H1 (cell line): Measurements from ENCODE around the gene TAPBPL. TPM values are rescaled to one million over a fixed set of nuclear protein-coding genes. Genes with fewer than 3 reads are reported as not detected.

ENCODE experiments used
- CTCF ChIA-PET: fragments of 300-600 bp; sonication (Branson Sonifier 250); formaldehyde crosslinking; loops from one replicate; lab custom pipeline; 2021; ENCODE audit not compliant: partially characterized antibody; lab: Charles Lee
- POLR2A ChIA-PET: fragments of 300-600 bp; sonication (Branson Sonifier 250); formaldehyde crosslinking; loops from one replicate; lab custom pipeline; 2021; ENCODE audit warnings: inconsistent platforms; ENCODE audit not compliant: partially characterized antibody; lab: Charles Lee
- DNase-seq, 2 experiments: peaks; one replicate each; pipeline versions ENCODE4 v3.0.0 to v3.0.0-alpha.2; 2010 to 2022; ENCODE audit warnings: low spot score in 2 of 2, low read depth in 1 of 2, mixed read lengths in 1 of 2
- FAIRE-seq: peaks from 2 replicates; lab custom pipeline; 2011; peaks lifted over from hg19 to GRCh38; lab: Jason Lieb, UNC
- H2AFZ ChIP-seq: 2 replicates; pipeline ENCODE4 v1.8.1; 2012; ENCODE audit warnings: low read length, inconsistent platforms
- H2AK5ac ChIP-seq: 2 replicates; pipeline ENCODE4 v1.6.1; 2013; ENCODE audit warnings: low read depth, low read length
- H2BK120ac ChIP-seq: replicated peaks from 2 replicates; pipeline ENCODE3; 2013; ENCODE audit warnings: low read depth, low read length, inconsistent platforms
- H2BK12ac ChIP-seq: 2 replicates; pipeline ENCODE4 v1.6.1; 2013; ENCODE audit warnings: low read depth, low read length
- H2BK15ac ChIP-seq: 2 replicates; pipeline ENCODE4 v1.6.1; 2013; ENCODE audit warnings: low read length
- H2BK20ac ChIP-seq: 2 replicates; pipeline ENCODE4 v1.6.1; 2013; ENCODE audit warnings: low read length
- H2BK5ac ChIP-seq: 2 replicates; pipeline ENCODE4 v1.6.1; 2013; ENCODE audit warnings: low read depth, low read length
- H3K14ac ChIP-seq: 2 replicates; pipeline ENCODE4 v1.6.1; 2013; ENCODE audit warnings: inconsistent platforms; ENCODE audit not compliant: insufficient read length
- H3K18ac ChIP-seq: 2 replicates; pipeline ENCODE4 v1.6.1; 2013; ENCODE audit warnings: low read length; ENCODE audit errors: extremely low read depth
- H3K23ac ChIP-seq: 2 replicates; pipeline ENCODE4 v1.6.1; 2013; ENCODE audit warnings: inconsistent platforms; ENCODE audit not compliant: insufficient read length
- H3K23me2 ChIP-seq: 2 replicates; pipeline ENCODE4 v1.6.1; 2013; ENCODE audit warnings: low read depth, low read length
- H3K27ac ChIP-seq: 2 replicates; pipeline ENCODE4 v1.6.1; 2011; ENCODE audit warnings: low read depth, low read length, inconsistent platforms
- H3K27me3 ChIP-seq, 4 experiments: replicated peaks in 1 of 4; 1 replicate in 1 of 4; 2 replicates in 3 of 4; pipeline versions ENCODE4 v1.6.1 to v1.8.1; 2011 to 2013; ENCODE audit warnings: low read length in 3 of 4, mild to moderate bottlenecking in 3 of 4, inconsistent platforms in 2 of 4, mixed read lengths in 2 of 4, moderate library complexity in 1 of 4; ENCODE audit not compliant: control insufficient read depth in 3 of 4, insufficient read depth in 3 of 4; ENCODE audit errors: extremely low read depth in 1 of 4
- H3K36me3 ChIP-seq, 4 experiments: 2 replicates each; pipeline versions ENCODE4 v1.6.1 to v1.8.1; 2011 to 2013; ENCODE audit warnings: mild to moderate bottlenecking in 4 of 4, low read length in 3 of 4, moderate library complexity in 2 of 4, control low read depth in 1 of 4, inconsistent platforms in 1 of 4; ENCODE audit not compliant: insufficient read depth in 4 of 4, control insufficient read depth in 2 of 4
- H3K4ac ChIP-seq: replicated peaks from 2 replicates; pipeline ENCODE3; 2013; ENCODE audit warnings: low read length, low read depth, mixed read lengths, inconsistent platforms; ENCODE audit not compliant: insufficient read length
- H3K4me1 ChIP-seq, 4 experiments: replicated peaks in 1 of 4; 1 replicate in 1 of 4; 2 replicates in 3 of 4; pipeline versions ENCODE4 v1.6.1 to v1.8.1; 2011 to 2013; ENCODE audit warnings: low read length in 3 of 4, inconsistent platforms in 2 of 4, mixed read lengths in 1 of 4; ENCODE audit not compliant: insufficient read depth in 4 of 4, control insufficient read depth in 3 of 4
- H3K4me2 ChIP-seq, 2 experiments: 2 replicates each; pipeline versions ENCODE4 v1.6.1 to v1.8.1; 2011 to 2013; ENCODE audit warnings: low read depth in 2 of 2, low read length in 2 of 2, control low read depth in 1 of 2, inconsistent platforms in 1 of 2, mild to moderate bottlenecking in 1 of 2; ENCODE audit not compliant: insufficient read depth in 1 of 2
- H3K4me3 ChIP-seq, 4 experiments: fragments of 200-600, 300-600 bp in 1 of 4; sonication (generic), shearing (Covaris generic), sonication (Bioruptor Twin) in 1 of 4; 2 replicates each; pipeline versions ENCODE4 v1.5.1 to v1.8.1; 2011 to 2016; ENCODE audit warnings: low read length in 4 of 4, low read depth in 3 of 4, control low read depth in 2 of 4, inconsistent platforms in 2 of 4, mild to moderate bottlenecking in 2 of 4, mixed read lengths in 1 of 4, moderate library complexity in 1 of 4; ENCODE audit not compliant: insufficient read depth in 2 of 4; ENCODE audit errors: extremely low read depth in 1 of 4
- H3K56ac ChIP-seq: replicated peaks from 2 replicates; pipeline ENCODE3; 2013; ENCODE audit warnings: low read depth, mild to moderate bottlenecking, mixed read lengths, low read length, inconsistent platforms; ENCODE audit not compliant: insufficient read length
- H3K79me1 ChIP-seq: 2 replicates; pipeline ENCODE4 v1.6.1; 2013; ENCODE audit warnings: low read depth, low read length, control low read depth
- H3K79me2 ChIP-seq, 2 experiments: 2 replicates each; pipeline versions ENCODE4 v1.6.1 to v1.8.1; 2012 to 2013; ENCODE audit warnings: low read length in 2 of 2, mild to moderate bottlenecking in 2 of 2, inconsistent platforms in 1 of 2; ENCODE audit not compliant: insufficient read depth in 2 of 2, control insufficient read depth in 1 of 2
- H3K9ac ChIP-seq, 4 experiments: replicated peaks in 1 of 4; 1 replicate in 1 of 4; 2 replicates in 3 of 4; pipeline versions ENCODE4 v1.6.1 to v1.8.1; 2011 to 2013; ENCODE audit warnings: low read depth in 3 of 4, low read length in 3 of 4, control low read depth in 2 of 4, mild to moderate bottlenecking in 2 of 4, moderate library complexity in 2 of 4, inconsistent platforms in 1 of 4; ENCODE audit errors: extremely low read depth in 1 of 4
- H3K9me3 ChIP-seq, 2 experiments: 2 replicates each; pipeline versions ENCODE4 v1.6.1 to v1.8.1; 2012 to 2013; ENCODE audit warnings: mild to moderate bottlenecking in 2 of 2, moderate library complexity in 2 of 2, control low read depth in 1 of 2, inconsistent platforms in 1 of 2, low read depth in 1 of 2, low read length in 1 of 2, mixed read lengths in 1 of 2; ENCODE audit not compliant: insufficient read depth in 2 of 2
- H4K20me1 ChIP-seq, 2 experiments: replicated peaks in 1 of 2; 2 replicates each; pipeline versions ENCODE3 to v1.8.1; 2011 to 2013; ENCODE audit warnings: inconsistent platforms in 2 of 2, low read length in 2 of 2, mild to moderate bottlenecking in 1 of 2; ENCODE audit not compliant: insufficient read depth in 2 of 2, control insufficient read depth in 1 of 2
- H4K5ac ChIP-seq: 2 replicates; pipeline ENCODE4 v1.6.1; 2013; ENCODE audit warnings: low read length, low read depth, mixed read lengths, inconsistent platforms; ENCODE audit not compliant: insufficient read length
- H4K8ac ChIP-seq: 2 replicates; pipeline ENCODE4 v1.8.0; 2013; ENCODE audit warnings: mild to moderate bottlenecking, moderate library complexity, low read length, inconsistent platforms; ENCODE audit not compliant: insufficient read depth; ENCODE audit errors: extremely low read depth
- H4K91ac ChIP-seq: replicated peaks from 2 replicates; pipeline ENCODE3; 2013; ENCODE audit warnings: low read length, mixed read lengths, inconsistent platforms; ENCODE audit not compliant: insufficient read length
- ASH2L ChIP-seq: fragments of 200-600, 300-600 bp; sonication (generic); IDR thresholded peaks from one replicate; pipeline ENCODE4 v1.7.1; 2017; ENCODE audit warnings: low read length
- CREB1 ChIP-seq: IDR thresholded peaks from 2 replicates; pipeline ENCODE4 v1.6.1; 2012; ENCODE audit warnings: inconsistent platforms
- GTF2F1 ChIP-seq: IDR thresholded peaks from 2 replicates; pipeline ENCODE4 v1.6.1; 2012; ENCODE audit warnings: low read depth, low read length, improper control_type of control experiment, borderline replicate concordance
- HDAC2 ChIP-seq, 2 experiments: fragments of 300-600 bp in 1 of 2; sonication (generic) in 1 of 2; IDR thresholded peaks; 2 replicates each; pipeline ENCODE4 v1.6.1; 2011 to 2012; ENCODE audit warnings: low read depth in 2 of 2, low read length in 2 of 2, mild to moderate bottlenecking in 2 of 2, moderate library complexity in 2 of 2, borderline replicate concordance in 1 of 2, inconsistent platforms in 1 of 2
- MAFK ChIP-seq: IDR thresholded peaks from 2 replicates; pipeline ENCODE4 v1.6.1; 2012; ENCODE audit warnings: low read depth, mild to moderate bottlenecking, improper control_type of control experiment, low read length
- POLR2AphosphoS5 ChIP-seq: IDR thresholded peaks from 2 replicates; pipeline ENCODE4 v1.6.1; 2011; ENCODE audit warnings: low read depth, low read length
- RBBP5 ChIP-seq: IDR thresholded peaks from 2 replicates; pipeline ENCODE4 v1.7.1; 2012; ENCODE audit warnings: low read depth, mild to moderate bottlenecking, inconsistent platforms, low read length, moderate library complexity, borderline replicate concordance
- SAP30 ChIP-seq: fragments of 300-600 bp; sonication (generic); IDR thresholded peaks from 2 replicates; pipeline ENCODE4 v1.7.1; 2012; ENCODE audit warnings: low read length, moderate library complexity, mild to moderate bottlenecking, inconsistent platforms; ENCODE audit not compliant: insufficient read depth, insufficient replicate concordance
- SP4 ChIP-seq: IDR thresholded peaks from 2 replicates; pipeline ENCODE4 v1.6.1; 2012; ENCODE audit warnings: low read length, inconsistent platforms
- TAF1 ChIP-seq: IDR thresholded peaks from 2 replicates; pipeline ENCODE4 v1.6.1; 2011; ENCODE audit warnings: mild to moderate bottlenecking, low read depth, low read length
- TAF7 ChIP-seq: optimal IDR thresholded peaks from 2 replicates; pipeline ENCODE3; 2011; ENCODE audit warnings: low read depth, mild to moderate bottlenecking, inconsistent platforms, low read length, moderate library complexity, borderline replicate concordance
- YY1 ChIP-seq: IDR thresholded peaks from 2 replicates; pipeline ENCODE4 v1.6.1; 2011; ENCODE audit warnings: low read depth, mild to moderate bottlenecking, low read length
- WGBS, 2 experiments: shearing (Covaris generic) in 1 of 2; methylation state at CpG; one replicate each; pipeline versions ENCODE4 v1.1.6 to v1.1.7; 2013 to 2015; ENCODE audit warnings: low lambda C conversion rate in 2 of 2, mixed read lengths in 2 of 2, inconsistent platforms in 1 of 2, low coverage in 1 of 2, missing lambda C conversion rate in 1 of 2; ENCODE audit not compliant: insufficient replicate concordance in 2 of 2, insufficient coverage in 1 of 2, insufficient read length in 1 of 2; ENCODE audit errors: extremely low coverage in 1 of 2, missing lambda C conversion rate in 1 of 2; 5-methylcytosine and 5-hydroxymethylcytosine counted together
- polyA plus RNA-seq, 7 experiments: library from polyadenylated mRNA; depleted of rRNA in 3 of 7; stranded (reverse) in 5 of 7; unstranded in 2 of 7; fragments of >200 nt in 5 of 7; fragments of 200-250 nt in 2 of 7; gene quantifications; 1 replicate in 5 of 7; 2 replicates in 1 of 7; 4 replicates in 1 of 7; pipeline versions ENCODE4 v1.2.1 to v1.2.3, GENCODE V29; 2011 to 2013; ENCODE audit warnings: missing spikeins in 2 of 7, mixed read lengths in 2 of 7
- total RNA-seq: library from RNA; stranded (reverse); fragmentation: NEBNext Ultra II Directional; extraction: Animal tissue kit (Norgen Biotek cat#: 25700); gene quantifications from 2 replicates; pipeline ENCODE4 v1.2.1, GENCODE V29; 2021
- TF ChIP-seq, protein P1 (sequence below): IDR thresholded peaks from 2 replicates; pipeline ENCODE4 v1.6.1; 2012; ENCODE audit warnings: low read length, inconsistent platforms

TAPBPL gene
- total and polyA plus RNA-seq, 2 of the 8 experiments (the other 6 are each of a cell fraction or from before 2014, with no cell fraction given): 0.61 to 1.5 TPM

GRCh38 chr12:6437586-6437985, 14.3 kb upstream of the TAPBPL start:
- H3K18ac ChIP-seq: no peak overlapping the region
- no peak overlapping the region for H3K23ac ChIP-seq
- no peaks in the 10 kb centered on the region for H3K36me3 ChIP-seq
- no peak overlapping the region for H4K5ac ChIP-seq
- H4K20me1 ChIP-seq: no peaks in the 10 kb centered on the region
- no peak overlapping the region for H4K91ac ChIP-seq
- H3K23me2 ChIP-seq: no peaks in the 10 kb centered on the region
- H3K79me1 ChIP-seq: no peaks in the 10 kb centered on the region
- H3K4ac ChIP-seq: no peak overlapping the region
- no peak overlapping the region for H3K4me2 ChIP-seq
- no peak overlapping the region for H4K8ac ChIP-seq
- H2BK120ac ChIP-seq: no peak overlapping the region
- no peak overlapping the region for H3K9ac ChIP-seq
- no peak overlapping the region for H2BK15ac ChIP-seq
- CTCF ChIA-PET: interaction anchor here (1.6 to 2.9 kb wide), 4 partner anchors 24 to 28 kb away, joined by 3 to 22 read pairs (median 10); no protein-coding TSS in a partner anchor
- no peak overlapping the region for H2BK5ac ChIP-seq
- 97% methylated on average over 3 of the region's 3 CpGs; no CpG with 5 or more reads in 1 of the 2 experiments for WGBS, 2 experiments
- H3K9me3 ChIP-seq: no peaks in the 10 kb centered on the region
- peaks cover 0 to 8% (median under 1%) of the 10 kb centered on the region in 4 experiments; a peak in 3 of 7 replicates for H3K4me1 ChIP-seq
- no peak overlapping the region for H3K14ac ChIP-seq
- FAIRE-seq (no peak), DNase-seq (no peak)
- no peak overlapping the region for H2BK20ac ChIP-seq
- no peaks in the 10 kb centered on the region for H3K79me2 ChIP-seq
- no peak overlapping the region for H3K4me3 ChIP-seq
- H3K56ac ChIP-seq: no peak overlapping the region
- no peaks in the 10 kb centered on the region for H3K27me3 ChIP-seq
- no peak overlapping the region for H2AFZ ChIP-seq
- H2BK12ac ChIP-seq: no peak overlapping the region
- no peak overlapping the region for H2AK5ac ChIP-seq
- POLR2A ChIA-PET: interaction anchor here (0.7 to 3.1 kb wide), 4 partner anchors 23 to 97 kb away, joined by 3 to 13 read pairs (median 6); partner anchors contain the start of genes GAPDH and VAMP1
- H3K27ac ChIP-seq: no peak overlapping the region
- TF ChIP-seq MAFK (no peak), POLR2AphosphoS5 (no peak), HDAC2 (IDR thresholded peaks at IDR 0.05; ENCODE audit: borderline replicate concordance in 1 of 2, low read depth in 2 of 2, low read length in 2 of 2) (no peak), TAF7 (no peak), TAF1 (no peak), CREB1 (no peak), YY1 (no peak), SP4 (no peak), GTF2F1 (no peak), ASH2L (no peak), SAP30 (no peak), RBBP5 (no peak)
- TF ChIP-seq, protein P1, sequence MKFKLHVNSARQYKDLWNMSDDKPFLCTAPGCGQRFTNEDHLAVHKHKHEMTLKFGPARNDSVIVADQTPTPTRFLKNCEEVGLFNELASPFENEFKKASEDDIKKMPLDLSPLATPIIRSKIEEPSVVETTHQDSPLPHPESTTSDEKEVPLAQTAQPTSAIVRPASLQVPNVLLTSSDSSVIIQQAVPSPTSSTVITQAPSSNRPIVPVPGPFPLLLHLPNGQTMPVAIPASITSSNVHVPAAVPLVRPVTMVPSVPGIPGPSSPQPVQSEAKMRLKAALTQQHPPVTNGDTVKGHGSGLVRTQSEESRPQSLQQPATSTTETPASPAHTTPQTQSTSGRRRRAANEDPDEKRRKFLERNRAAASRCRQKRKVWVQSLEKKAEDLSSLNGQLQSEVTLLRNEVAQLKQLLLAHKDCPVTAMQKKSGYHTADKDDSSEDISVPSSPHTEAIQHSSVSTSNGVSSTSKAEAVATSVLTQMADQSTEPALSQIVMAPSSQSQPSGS: no peak
